ENCODE data around the gene DNMT3A.

The DNMT3A gene

GRCh38 chr2:25310965-25311864 is 30.5 kb downstream of the DNMT3A start:
- no peak for TF ChIP-seq CTCF (IDR thresholded peaks at IDR 0.05; ENCODE audit: low read depth, low read length)
- peak; percentile 82 for DNase-seq

GRCh38 chr2:25310709-25310964 is 31.1 kb downstream of the DNMT3A start:
- Histone ChIP-seq H3K9me3 (ENCODE audit: severe bottlenecking) (no peaks in the 10 kb centered on the region), H3K4me3 (ENCODE audit: low read depth, low read length) (peak overlapping the region; percentile 18; the same call in 1 of the 2 replicates), H3K36me3 (peaks cover 8% of the 10 kb centered on the region), H3K27ac (peak overlapping the region; percentile 85), H3K27me3 (ENCODE audit: insufficient read depth, low read depth, severe bottlenecking) (no peaks in the 10 kb centered on the region)
- no peak for TF ChIP-seq CTCF (IDR thresholded peaks at IDR 0.05; ENCODE audit: low read depth, low read length)
- DNase-seq: no peak

More at GRCh38 chr2:25310965-25311864, 30.5 kb downstream of the DNMT3A start:
- Histone ChIP-seq H3K36me3 (peaks cover 8% of the 10 kb centered on the region), H3K9me3 (ENCODE audit: severe bottlenecking) (no peaks in the 10 kb centered on the region), H3K27me3 (ENCODE audit: insufficient read depth, low read depth, severe bottlenecking) (no peaks in the 10 kb centered on the region), H3K27ac (peak overlapping the region; percentile 87), H3K4me3 (ENCODE audit: low read depth, low read length) (no peak overlapping the region)

GRCh38 chr2:25309402-25309801 is 32.3 kb downstream of the DNMT3A start:
- Histone ChIP-seq H3K9me3 (ENCODE audit: severe bottlenecking) (no peaks in the 10 kb centered on the region), H3K4me3 (ENCODE audit: low read depth, low read length) (no peak overlapping the region), H3K36me3 (peaks cover 8% of the 10 kb centered on the region), H3K27ac (no peak overlapping the region; the same call in 1 of the 2 replicates), H3K27me3 (ENCODE audit: insufficient read depth, low read depth, severe bottlenecking) (no peaks in the 10 kb centered on the region)
- peak; percentile 86 for TF ChIP-seq CTCF (IDR thresholded peaks at IDR 0.05; ENCODE audit: low read depth, low read length)
- DNase-seq: peak; percentile 90

GRCh38 chr2:25308599-25308998 is 33.1 kb downstream of the DNMT3A start:
- H3K27me3 ChIP-seq (ENCODE audit: insufficient read depth, low read depth, severe bottlenecking): no peaks in the 10 kb centered on the region
- no peak for DNase-seq

GRCh38 chr2:25307949-25308557 is 33.7 kb downstream of the DNMT3A start:
- peaks cover 3% of the 10 kb centered on the region for H3K36me3 ChIP-seq
- no peak overlapping the region for H3K27ac ChIP-seq
- no peaks in the 10 kb centered on the region for H3K9me3 ChIP-seq (ENCODE audit: severe bottlenecking)
- H3K27me3 ChIP-seq (ENCODE audit: insufficient read depth, low read depth, severe bottlenecking): no peaks in the 10 kb centered on the region
- no peak for TF ChIP-seq CTCF (IDR thresholded peaks at IDR 0.05; ENCODE audit: low read depth, low read length)
- H3K4me3 ChIP-seq (ENCODE audit: low read depth, low read length): no peak overlapping the region
- DNase-seq: no peak

More at GRCh38 chr2:25308599-25308998, 33.1 kb downstream of the DNMT3A start:
- TF ChIP-seq CTCF (IDR thresholded peaks at IDR 0.05; ENCODE audit: low read depth, low read length): no peak
- H3K36me3 ChIP-seq: peaks cover 8% of the 10 kb centered on the region
- no peaks in the 10 kb centered on the region for H3K9me3 ChIP-seq (ENCODE audit: severe bottlenecking)
- no peak overlapping the region for H3K4me3 ChIP-seq (ENCODE audit: low read depth, low read length)
- no peak overlapping the region for H3K27ac ChIP-seq
